RWPE2 (cell line): ENCODE data around the gene PACSIN2.
"Not testable (repeated sequence)": the region's sequence is repeated elsewhere in the genome, so short reads cannot be mapped to it uniquely, and the experiment has no call there.

ENCODE experiments used
- ATAC-seq: fragments of 200-7000 bp; cut with Tn5 transposase; 3 replicates; pipeline ENCODE4 v1.9.1; 2021; ENCODE audit warnings: low read depth
- DNase-seq: peaks from one replicate; pipeline ENCODE4 v3.0.0-alpha.2; 2020; ENCODE audit warnings: low spot score
- H3K27ac ChIP-seq: fragments of 450-650 bp; 2 replicates; pipeline ENCODE4 v1.5.1; 2017; ENCODE audit warnings: mild to moderate bottlenecking; ENCODE audit not compliant: poor library complexity, severe bottlenecking
- H3K27me3 ChIP-seq: fragments of 250-450 bp; sonication (Bioruptor Pico); 2 replicates; pipeline ENCODE4 v1.5.1; 2021; ENCODE audit warnings: mild to moderate bottlenecking, moderate library complexity; ENCODE audit not compliant: insufficient read depth, poor library complexity, severe bottlenecking
- H3K36me3 ChIP-seq: fragments of 250-450 bp; sonication (Bioruptor Pico); 2 replicates; pipeline ENCODE4 v1.5.1; 2020; ENCODE audit warnings: low read depth, mild to moderate bottlenecking, moderate library complexity
- H3K4me1 ChIP-seq: fragments of 250-450 bp; sonication (Bioruptor Pico); 2 replicates; pipeline ENCODE4 v1.5.1; 2021; ENCODE audit warnings: mild to moderate bottlenecking, moderate library complexity; ENCODE audit not compliant: insufficient read depth, poor library complexity, severe bottlenecking
- H3K4me3 ChIP-seq: fragments of 250-450 bp; sonication (Bioruptor Pico); 2 replicates; pipeline ENCODE4 v1.5.1; 2021; ENCODE audit warnings: mild to moderate bottlenecking, moderate library complexity; ENCODE audit not compliant: severe bottlenecking
- H3K9me3 ChIP-seq: fragments of 250-450 bp; sonication (Bioruptor Pico); 2 replicates; pipeline ENCODE4 v1.5.1; 2021; ENCODE audit warnings: mild to moderate bottlenecking, moderate library complexity; ENCODE audit not compliant: severe bottlenecking
- CTCF ChIP-seq: fragments of 450-650 bp; IDR thresholded peaks from one replicate; pipeline ENCODE4 v1.5.1; 2017; ENCODE audit warnings: mild to moderate bottlenecking, moderate library complexity; ENCODE audit not compliant: poor library complexity, severe bottlenecking

The PACSIN2 gene

GRCh38 chr22:42964994-42965699, 49.8 kb downstream of the PACSIN2 start:
- peaks cover 19% of the 10 kb centered on the region for H3K36me3 ChIP-seq
- TF ChIP-seq CTCF = no peak
- peak; percentile 53; the same call in 2 of the 3 replicates for ATAC-seq
- H3K9me3 ChIP-seq = no peaks in the 10 kb centered on the region
- no peak overlapping the region for H3K27ac ChIP-seq
- no peaks in the 10 kb centered on the region for H3K27me3 ChIP-seq
- peaks cover 44% of the 10 kb centered on the region for H3K4me1 ChIP-seq
- no peak overlapping the region for H3K4me3 ChIP-seq
- no peak for DNase-seq

GRCh38 chr22:42963231-42963595, 51.7 kb downstream of the PACSIN2 start:
- Histone ChIP-seq H3K4me3 (no peak overlapping the region), H3K36me3 (peaks cover 22% of the 10 kb centered on the region), H3K4me1 (peaks cover 42% of the 10 kb centered on the region), H3K27me3 (no peaks in the 10 kb centered on the region), H3K9me3 (no peaks in the 10 kb centered on the region), H3K27ac (peak overlapping the region; percentile 70)
- DNase-seq (no peak), ATAC-seq (no peak)
- no peak for TF ChIP-seq CTCF

GRCh38 chr22:42962295-42963230, 52.4 kb downstream of the PACSIN2 start:
- ATAC-seq (peak; percentile 12; the same call in 2 of the 3 replicates), DNase-seq (no peak)
- no peak for TF ChIP-seq CTCF
- Histone ChIP-seq H3K27ac (peak overlapping the region; percentile 70), H3K4me3 (no peak overlapping the region), H3K27me3 (no peaks in the 10 kb centered on the region), H3K4me1 (peaks cover 46% of the 10 kb centered on the region), H3K36me3 (peaks cover 21% of the 10 kb centered on the region), H3K9me3 (no peaks in the 10 kb centered on the region)

GRCh38 chr22:42961810-42962209, 53.1 kb downstream of the PACSIN2 start:
- ATAC-seq (no peak), DNase-seq (no peak)
- Histone ChIP-seq H3K4me3 (no peak overlapping the region), H3K27me3 (no peaks in the 10 kb centered on the region), H3K36me3 (peaks cover 22% of the 10 kb centered on the region), H3K27ac (peak overlapping the region; percentile 70), H3K4me1 (peaks cover 48% of the 10 kb centered on the region), H3K9me3 (no peaks in the 10 kb centered on the region)
- no peak for TF ChIP-seq CTCF

- not testable (repeated sequence) for DNase-seq, H3K27me3 ChIP-seq, H3K9me3 ChIP-seq, ATAC-seq, H3K4me3 ChIP-seq
- Histone ChIP-seq H3K36me3 (peaks cover 17% of the 10 kb centered on the region), H3K27ac (peak overlapping the region; percentile 70), H3K4me1 (peaks cover 53% of the 10 kb centered on the region)
These were observed 53.6 kb downstream of the PACSIN2 start for GRCh38 chr22:42961400-42961690.
